Panc1 (cell line): ENCODE measurements around the gene MEIOSIN. TPM values are rescaled to one million over a fixed set of nuclear protein-coding genes. Genes with fewer than 3 reads are reported as not detected.
A peak's percentile ranks its signal among the peaks of the same experiment; 100 is the strongest.

Experiments
- ATAC-seq: fragments of 200-7000 bp; cut with Tn5 transposase; 2 replicates; pipeline ENCODE4 v1.9.1; 2020; ENCODE audit warnings: mild to moderate bottlenecking, moderate library complexity
- BruUV-seq: library from RNA; stranded (reverse); fragments of 400-500 nt; replicated peaks from 2 replicates; lab custom pipeline; 2021; lab: Mats Ljungman, UMichigan
- CTCF ChIA-PET: fragments of 300-600 bp; sonication (Branson Sonifier 250); formaldehyde crosslinking; loops from one replicate; lab custom pipeline; 2022; ENCODE audit warnings: antibody characterized with exemption; lab: Charles Lee
- POLR2A ChIA-PET: fragments of 300-600 bp; sonication (Branson Sonifier 250); formaldehyde crosslinking; loops from one replicate; lab custom pipeline; 2022; ENCODE audit warnings: antibody characterized with exemption; lab: Charles Lee
- DNase-seq: peaks from one replicate; pipeline ENCODE4 v3.0.0-alpha.2; 2010; ENCODE audit warnings: low read depth, low spot score
- H3K27ac ChIP-seq: 2 replicates; pipeline ENCODE4 v1.5.1; 2011; ENCODE audit warnings: mild to moderate bottlenecking, low read length, inconsistent platforms
- H3K27me3 ChIP-seq: fragments of 200-500 bp; sonication (Bioruptor generic); 2 replicates; pipeline ENCODE4 v1.6.0; 2014; ENCODE audit warnings: low read length, inconsistent platforms; ENCODE audit not compliant: control insufficient read depth, insufficient read depth
- H3K36me3 ChIP-seq: fragments of 200-500 bp; sonication (Bioruptor generic); 2 replicates; pipeline ENCODE4 v1.5.1; 2014; ENCODE audit warnings: inconsistent platforms, mild to moderate bottlenecking, low read length, moderate library complexity; ENCODE audit not compliant: control insufficient read depth, insufficient read depth
- H3K4me1 ChIP-seq: 2 replicates; pipeline ENCODE4 v1.5.1; 2011; ENCODE audit warnings: inconsistent platforms, mild to moderate bottlenecking, low read length, moderate library complexity; ENCODE audit not compliant: control insufficient read depth, insufficient read depth
- H3K4me3 ChIP-seq, 2 experiments: 2 replicates each; pipeline ENCODE4 v1.5.1; 2011 to 2012; ENCODE audit warnings: low read depth in 2 of 2, low read length in 2 of 2, mild to moderate bottlenecking in 2 of 2, inconsistent platforms in 1 of 2, moderate library complexity in 1 of 2
- H3K9me3 ChIP-seq: fragments of 200-500 bp; sonication (Bioruptor generic); 2 replicates; pipeline ENCODE4 v1.5.1; 2014; ENCODE audit warnings: low read depth, mild to moderate bottlenecking, inconsistent platforms, low read length, moderate library complexity; ENCODE audit not compliant: control insufficient read depth, insufficient read depth
- POLR2AphosphoS5 ChIP-seq: IDR thresholded peaks from 2 replicates; pipeline ENCODE4 v1.6.1; 2012; ENCODE audit warnings: mild to moderate bottlenecking, low read depth, low read length, moderate library complexity
- REST ChIP-seq, 2 experiments: IDR thresholded peaks; 2 replicates each; pipeline ENCODE4 v1.6.1; 2011 to 2012; ENCODE audit warnings: low read depth in 2 of 2, control low read depth in 1 of 2, low read length in 1 of 2, mild to moderate bottlenecking in 1 of 2, moderate library complexity in 1 of 2; ENCODE audit not compliant: insufficient read depth in 1 of 2
- SIN3A ChIP-seq: IDR thresholded peaks from 2 replicates; pipeline ENCODE4 v1.6.1; 2012; ENCODE audit warnings: low read depth, mild to moderate bottlenecking, low read length, moderate library complexity, borderline replicate concordance; ENCODE audit not compliant: insufficient read depth
- TCF7L2 ChIP-seq: IDR thresholded peaks from 2 replicates; pipeline ENCODE4 v1.6.1; 2011; ENCODE audit warnings: mild to moderate bottlenecking, low read depth, low read length, inconsistent platforms
- in situ Hi-C: cut with HindIII; loops from 2 replicates; pipeline ENCODE4 v1.10.0; 2016; ENCODE audit warnings: low sequenced_read_pairs, low pct_unique_long_range_greater_than_20kb
- intact Hi-C: fragments of 100-400 bp; cut with micrococcal nuclease; formaldehyde crosslinking; loops from one replicate; pipeline ENCODE4 v1.10.0; 2022; ENCODE audit not compliant: unreplicated experiment
- total RNA-seq: library from RNA; stranded (reverse); gene quantifications from one replicate; pipeline ENCODE4 v1.2.1, GENCODE V29; 2021; ENCODE audit not compliant: unreplicated experiment
- TF ChIP-seq, protein P1 (sequence below): fragments of 450-650 bp; IDR thresholded peaks from 2 replicates; pipeline ENCODE4 v1.5.1; 2017; ENCODE audit warnings: mild to moderate bottlenecking

The MEIOSIN gene
- total RNA-seq, 1 experiment from 2014 or later, result not detected

DNA sequence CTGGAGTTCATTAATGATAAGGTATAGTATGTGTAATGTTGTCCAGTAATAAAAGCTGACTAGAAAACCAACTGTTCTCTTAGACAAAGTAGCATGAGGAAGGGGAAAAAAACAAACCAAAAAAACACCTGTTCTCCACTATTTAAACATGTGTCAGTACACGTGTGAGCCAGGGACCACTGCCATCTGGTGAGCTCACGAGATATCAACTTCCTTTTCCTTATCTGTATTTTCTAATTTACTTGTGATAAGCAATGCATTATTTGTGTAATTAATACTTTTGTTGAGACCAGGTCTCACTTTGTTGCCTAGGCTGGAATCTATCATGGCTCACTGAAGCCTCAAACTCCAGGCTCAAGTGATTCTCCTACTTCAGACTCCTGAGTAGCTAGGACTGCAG, 40.1 kb downstream of the MEIOSIN start:
- intact Hi-C loops (no loop called here), in situ Hi-C loops (no loop called here)
- H3K9me3 ChIP-seq, result no peaks in the 10 kb centered on the region
- peaks cover 19% of the 10 kb centered on the region for H3K4me1 ChIP-seq
- ATAC-seq (no peak), DNase-seq (no peak)
- ChIA-PET CTCF (interaction anchor here (0.8 kb wide), 1 partner anchor 26 kb away, joined by 3 read pairs; no protein-coding TSS in a partner anchor), POLR2A (no interaction called here)
- H3K4me3 ChIP-seq, result no peak overlapping the region
- H3K27ac ChIP-seq, result no peak overlapping the region
- H3K27me3 ChIP-seq, result no peaks in the 10 kb centered on the region
- no peaks in the 10 kb centered on the region; the same call in 1 of the 2 replicates for H3K36me3 ChIP-seq
- TF ChIP-seq SIN3A (no peak), REST (IDR thresholded peaks at IDR 0.05; ENCODE audit: insufficient read depth in 1 of 2, low read depth in 2 of 2, low read length in 1 of 2) (no peak), POLR2AphosphoS5 (no peak), TCF7L2 (no peak)
- TF ChIP-seq, protein P1, sequence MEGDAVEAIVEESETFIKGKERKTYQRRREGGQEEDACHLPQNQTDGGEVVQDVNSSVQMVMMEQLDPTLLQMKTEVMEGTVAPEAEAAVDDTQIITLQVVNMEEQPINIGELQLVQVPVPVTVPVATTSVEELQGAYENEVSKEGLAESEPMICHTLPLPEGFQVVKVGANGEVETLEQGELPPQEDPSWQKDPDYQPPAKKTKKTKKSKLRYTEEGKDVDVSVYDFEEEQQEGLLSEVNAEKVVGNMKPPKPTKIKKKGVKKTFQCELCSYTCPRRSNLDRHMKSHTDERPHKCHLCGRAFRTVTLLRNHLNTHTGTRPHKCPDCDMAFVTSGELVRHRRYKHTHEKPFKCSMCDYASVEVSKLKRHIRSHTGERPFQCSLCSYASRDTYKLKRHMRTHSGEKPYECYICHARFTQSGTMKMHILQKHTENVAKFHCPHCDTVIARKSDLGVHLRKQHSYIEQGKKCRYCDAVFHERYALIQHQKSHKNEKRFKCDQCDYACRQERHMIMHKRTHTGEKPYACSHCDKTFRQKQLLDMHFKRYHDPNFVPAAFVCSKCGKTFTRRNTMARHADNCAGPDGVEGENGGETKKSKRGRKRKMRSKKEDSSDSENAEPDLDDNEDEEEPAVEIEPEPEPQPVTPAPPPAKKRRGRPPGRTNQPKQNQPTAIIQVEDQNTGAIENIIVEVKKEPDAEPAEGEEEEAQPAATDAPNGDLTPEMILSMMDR, result no peak
- TSS peak; percentile 26 for BruUV-seq

DNA sequence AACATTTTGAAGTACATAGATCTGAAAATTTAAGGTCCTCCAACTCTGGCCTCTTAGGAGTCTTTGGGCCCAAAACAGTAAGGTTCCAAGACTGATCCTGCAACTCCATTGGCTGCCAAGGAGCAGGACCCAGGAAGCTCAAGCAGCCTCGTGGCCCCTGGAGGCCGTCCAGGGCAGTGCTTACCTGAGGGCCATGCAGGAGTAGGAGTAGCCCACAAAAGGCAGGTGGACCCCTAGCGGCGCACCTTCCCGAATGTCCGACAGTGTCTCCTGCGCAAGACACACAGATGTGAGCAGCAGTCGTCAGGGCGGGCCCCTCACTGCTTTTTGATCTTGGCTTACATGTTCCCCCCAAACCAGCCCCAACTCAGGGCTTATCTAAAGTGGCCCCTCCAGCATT, 41.5 kb downstream of the MEIOSIN start:
- ChIA-PET POLR2A (no interaction called here), CTCF (no interaction called here)
- H3K27ac ChIP-seq, result no peak overlapping the region
- in situ Hi-C loops, result no loop called here
- no TSS peak for BruUV-seq
- no peaks in the 10 kb centered on the region; the same call in 1 of the 2 replicates for H3K36me3 ChIP-seq
- no peak for DNase-seq
- TF ChIP-seq REST (IDR thresholded peaks at IDR 0.05; ENCODE audit: insufficient read depth in 1 of 2, low read depth in 2 of 2, low read length in 1 of 2), result no peak
- TF ChIP-seq SIN3A, result no peak
- no peak for TF ChIP-seq TCF7L2
- no peak for TF ChIP-seq POLR2AphosphoS5
- intact Hi-C loops, result no loop called here
- peaks cover 20% of the 10 kb centered on the region for H3K4me1 ChIP-seq
- no peak for ATAC-seq
- H3K9me3 ChIP-seq, result no peaks in the 10 kb centered on the region
- H3K4me3 ChIP-seq, result no peak overlapping the region
- H3K27me3 ChIP-seq, result no peaks in the 10 kb centered on the region
